ENCODE data around the gene NIP7. TPM values are rescaled to one million over a fixed set of nuclear protein-coding genes. Genes with fewer than 3 reads are reported as not detected.

The NIP7 gene
- total and polyA plus RNA-seq, 9 of the 15 experiments (the other 6 are each of a cell fraction or from before 2014, with no cell fraction given), result 28.9 to 85.5 (median 72.5) TPM

DNA sequence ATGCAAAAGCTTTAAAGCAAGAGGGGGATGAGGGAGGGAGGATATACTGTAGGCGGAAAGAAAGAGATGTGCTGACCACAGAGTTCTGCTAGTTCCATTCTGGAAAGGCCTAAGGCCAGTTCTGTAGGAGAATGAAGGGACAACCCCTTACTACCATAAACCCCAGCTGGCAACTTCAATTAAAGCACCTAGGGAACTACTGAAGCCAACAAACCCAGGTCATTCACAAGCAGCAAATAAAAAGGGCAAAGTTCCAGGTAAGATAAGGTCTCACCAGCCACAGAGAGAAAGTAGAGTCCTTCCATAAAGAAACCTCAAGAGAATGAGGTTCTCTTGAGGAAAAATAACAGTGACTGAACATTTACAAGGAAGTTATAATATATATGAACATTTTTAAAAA, 33.4 kb downstream of the NIP7 start:
- WGBS (ENCODE audit: insufficient coverage, low coverage, missing lambda C conversion rate), result 100% methylated on average over 1 of the region's 1 CpG
- no peak overlapping the region for H3K4me2 ChIP-seq (ENCODE audit: insufficient read depth, low read length)
- CTCF ChIA-PET (ENCODE audit: low intra/inter-chr PET ratio), result no interaction called here

More for the DNA sequence above, 33.4 kb downstream of the NIP7 start:
- no peak for DNase-seq (ENCODE audit: extremely low read depth in 1 of 4, low spot score in 3 of 4)
- POLR2A ChIA-PET, result interaction anchor here (0.5 to 0.7 kb wide), 3 partner anchors 9 to 535 kb away, joined by 3 read pairs; no protein-coding TSS in a partner anchor
- no peak overlapping the region for H3K9ac ChIP-seq (ENCODE audit: insufficient read depth in 1 of 2, low read depth in 2 of 2, low read length in 2 of 2)
- no peaks in the 10 kb centered on the region for H3K9me1 ChIP-seq (ENCODE audit: control insufficient read depth, insufficient read depth, low read length)
- no peak overlapping the region for H3K27ac ChIP-seq (ENCODE audit: extremely low read depth, low read depth, low read length)
- H3K36me3 ChIP-seq (ENCODE audit: control insufficient read depth, insufficient read depth, low read length), result peaks cover 78% of the 10 kb centered on the region
- peaks cover 0 to 6% of the 10 kb centered on the region in 2 experiments; a peak in 2 of 5 replicates for H3K4me1 ChIP-seq (replicated peaks in 1 of 2; ENCODE audit: control insufficient read depth in 2 of 2, insufficient read depth in 2 of 2, low read length in 2 of 2)
- no peaks in the 10 kb centered on the region for H3K9me3 ChIP-seq (replicated peaks; ENCODE audit: control insufficient read depth, insufficient read depth, low read depth, low read length)
- H3K79me2 ChIP-seq (ENCODE audit: control insufficient read depth, insufficient read depth, low read length), result peaks cover 3% of the 10 kb centered on the region; the same call in 1 of the 3 replicates
- H3K4me3 ChIP-seq, result no peak overlapping the region
- H2AFZ ChIP-seq (ENCODE audit: low read depth, low read length), result no peak overlapping the region
- H3K27me3 ChIP-seq (ENCODE audit: control insufficient read depth in 2 of 2, insufficient read depth in 2 of 2, low read length in 2 of 2), result no peaks in the 10 kb centered on the region
- in situ Hi-C loops (cut with MboI), result no loop called here
- TF ChIP-seq GTF2F1 (IDR thresholded peaks at IDR 0.05; ENCODE audit: low read depth, low read length) (no peak), ZSCAN32 (CRISPR knock-in tag; IDR thresholded peaks at IDR 0.05) (no peak), KDM5B (IDR thresholded peaks at IDR 0.05; ENCODE audit: insufficient replicate concordance, low read depth, low read length) (no peak), E2F8 (IDR thresholded peaks at IDR 0.05; ENCODE audit: low read depth, partially characterized antibody) (no peak), UBTF (IDR thresholded peaks at IDR 0.05; ENCODE audit: borderline replicate concordance in 1 of 2, low read depth in 2 of 2, low read length in 2 of 2) (no peak), ZBTB1 (CRISPR knock-in tag; IDR thresholded peaks at IDR 0.05; ENCODE audit: borderline replicate concordance, low read depth) (no peak), MBD2 (IDR thresholded peaks at IDR 0.05; ENCODE audit: borderline replicate concordance, low read depth) (no peak), SMARCA4 (IDR thresholded peaks at IDR 0.05) (no peak), AFF1 (IDR thresholded peaks at IDR 0.05; ENCODE audit: low read depth in 1 of 2, partially characterized antibody in 2 of 2) (no peak), RHOXF2B (CRISPR knock-in tag; conservative IDR thresholded peaks at IDR 0.05) (no peak), KAT8 (IDR thresholded peaks at IDR 0.05; ENCODE audit: low read depth) (no peak)
- BruUV-seq (replicated peaks), result no TSS peak
- intact Hi-C loops (cut with micrococcal nuclease), result no loop called here
- no peak for FAIRE-seq
- ATAC-seq, result no peak
- 0 out of 2 replicates have a peak, but pooled peaks cover 3% of the 10 kb centered on the region for H4K20me1 ChIP-seq (replicated peaks; ENCODE audit: control insufficient read depth, insufficient read depth, low read length)

All from K562 (cell line).